AML-193 (cell line): ENCODE measurements around the gene ATAD3A.
"Not testable (repeated sequence)": the region's sequence is repeated elsewhere in the genome, so short reads cannot be mapped to it uniquely, and the experiment has no call there.

Experiments used
- DNase-seq, 2 experiments: peaks; one replicate each; lab custom pipeline; 2025; lab: John Stamatoyannopoulos, UW

The ATAD3A gene

GRCh38 chr1:1511533-1512285 is at the start of gene ATAD3A:
Gene ATAD3A, plus strand, starts transcription at chr1:1512162. Its CDS starts 107 bp downstream, at chr1:1512269.
- peak; percentile 86 to 93 for DNase-seq

DNA sequence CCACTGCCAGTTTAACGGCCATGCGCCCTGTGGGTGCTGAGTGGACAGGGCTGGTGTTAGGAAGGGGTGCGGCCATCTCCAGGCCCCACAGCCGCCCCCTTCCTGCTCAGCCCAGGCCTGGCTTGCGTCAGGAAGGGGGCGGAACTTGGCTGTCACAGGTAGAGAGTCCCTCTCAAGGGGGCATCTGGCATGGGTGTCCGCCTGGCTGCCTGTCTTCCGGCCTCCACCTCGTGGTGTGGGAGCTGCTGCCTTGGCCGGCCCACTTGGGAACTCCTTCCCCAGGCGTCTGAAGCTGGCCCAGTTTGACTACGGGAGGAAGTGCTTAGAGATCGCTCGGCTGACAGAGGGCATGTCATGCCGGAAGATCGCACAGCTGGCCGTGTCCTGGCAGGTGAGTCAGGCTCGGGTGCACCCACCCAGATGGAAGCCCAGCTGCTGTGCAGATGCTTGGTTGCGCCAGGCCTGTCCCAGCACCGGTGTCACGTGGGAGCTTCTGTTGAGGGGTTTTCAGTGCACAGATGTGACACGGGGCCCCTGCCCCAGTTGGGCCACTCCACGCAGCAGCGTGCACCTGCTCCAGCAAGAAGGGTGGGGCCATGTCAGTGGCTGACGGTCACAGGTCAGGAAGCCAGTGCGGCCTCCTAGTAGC is 49.5 kb upstream of the ATAD3A start:
- no peak for DNase-seq

DNA sequence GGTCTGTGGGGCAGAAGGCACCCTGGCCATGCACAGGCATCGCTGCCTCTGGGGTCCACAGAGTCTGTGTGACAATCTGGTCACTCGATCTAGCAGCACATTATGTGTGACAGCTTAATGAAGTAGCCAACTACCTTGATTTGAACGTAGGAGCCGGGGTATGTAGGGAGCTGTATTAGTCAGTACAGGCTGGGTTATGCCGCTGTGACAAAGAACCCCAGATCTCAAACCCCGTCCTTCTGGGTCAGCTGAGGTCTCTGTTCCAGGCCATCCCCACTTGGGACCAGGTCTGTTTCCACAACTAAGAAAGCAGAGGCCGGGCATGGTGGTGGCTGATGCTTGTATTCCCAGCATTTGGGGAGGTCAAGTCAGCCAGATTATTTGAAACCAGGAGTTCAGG is 48.6 kb upstream of the ATAD3A start:
- no peak for DNase-seq

DNA sequence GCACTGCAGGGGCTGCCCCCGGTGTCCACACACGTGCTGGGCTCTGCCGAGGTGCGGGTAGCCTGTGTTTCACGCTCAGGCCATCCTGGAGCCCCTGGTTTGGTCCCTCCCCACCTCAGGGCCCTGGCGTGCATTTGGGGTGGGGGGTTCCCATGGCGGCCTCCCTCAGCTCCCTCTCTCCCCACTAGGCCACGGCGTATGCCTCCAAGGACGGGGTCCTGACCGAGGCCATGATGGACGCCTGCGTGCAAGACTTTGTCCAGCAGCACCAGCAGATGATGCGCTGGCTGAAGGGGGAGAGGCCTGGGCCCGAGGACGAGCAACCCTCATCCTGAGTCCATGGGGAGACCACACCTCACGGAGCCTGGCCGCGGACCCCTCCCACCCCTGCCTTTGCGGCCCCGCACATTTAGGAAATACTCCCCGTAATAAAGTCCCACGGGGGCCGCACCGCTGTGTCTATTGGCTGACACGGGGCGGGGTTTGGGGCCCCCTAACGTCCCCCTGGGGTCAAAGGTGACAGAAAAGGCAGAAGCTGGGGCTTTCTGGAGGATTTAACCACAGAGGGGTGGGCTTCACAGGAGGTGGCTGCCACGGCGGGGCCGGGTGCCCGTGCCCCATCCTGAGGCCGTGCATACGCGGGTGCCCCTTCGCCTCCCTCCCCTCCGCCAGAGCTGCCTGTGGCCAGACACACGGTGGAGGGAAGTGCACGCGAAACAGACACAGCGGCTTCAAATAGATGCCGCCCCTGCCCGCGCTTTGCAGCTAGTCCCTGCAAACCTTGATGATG is 43.6 kb upstream of the ATAD3A start:
- not testable (repeated sequence) for DNase-seq

GRCh38 chr1:1470626-1471388 is 41.2 kb upstream of the ATAD3A start:
- DNase-seq = peak in 1 of 2 experiments; percentile 38

DNA sequence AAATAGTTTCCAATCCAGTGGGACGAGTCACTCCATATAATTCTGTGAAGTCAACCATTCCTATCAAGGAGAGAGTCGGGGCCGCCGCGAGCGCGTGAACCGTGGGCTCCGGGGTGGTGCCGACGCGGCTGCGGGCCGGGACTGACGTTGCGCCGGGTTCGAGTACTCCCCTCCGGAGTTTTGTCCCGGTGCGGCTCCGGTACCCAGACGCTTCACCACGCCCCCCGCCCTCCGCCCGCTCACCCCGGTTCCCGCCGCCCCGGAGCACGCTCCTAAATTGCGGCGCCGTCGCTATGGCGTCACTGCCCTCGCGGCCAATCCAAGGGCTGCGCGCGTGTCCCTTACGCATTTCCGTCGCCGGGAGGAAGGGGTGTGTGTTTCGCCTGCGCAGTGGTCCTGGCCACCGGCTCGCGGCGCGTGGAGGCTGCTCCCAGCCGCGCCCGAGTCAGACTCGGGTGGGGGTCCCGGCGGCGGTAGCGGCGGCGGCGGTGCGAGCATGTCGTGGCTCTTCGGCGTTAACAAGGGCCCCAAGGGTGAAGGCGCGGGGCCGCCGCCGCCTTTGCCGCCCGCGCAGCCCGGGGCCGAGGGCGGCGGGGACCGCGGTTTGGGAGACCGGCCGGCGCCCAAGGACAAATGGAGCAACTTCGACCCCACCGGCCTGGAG is 40.4 kb upstream of the ATAD3A start, which contains the start of gene ATAD3B:
ATAD3B (plus strand) TSS at position 377 of the 664 bp plus-strand sequence; CDS start at position 497, 120 bp downstream.
- peak; percentile 69 to 77 for DNase-seq

- not testable (repeated sequence) for DNase-seq
These were observed 39.7 kb upstream of the ATAD3A start for GRCh38 chr1:1472053-1472876.

GRCh38 chr1:1476011-1476410 is 36.0 kb upstream of the ATAD3A start:
- not testable (repeated sequence) for DNase-seq

- no peak for DNase-seq
These were observed 34.8 kb upstream of the ATAD3A start for GRCh38 chr1:1477206-1477605.

GRCh38 chr1:1479547-1480487 is 32.1 kb upstream of the ATAD3A start:
- no peak for DNase-seq

DNA sequence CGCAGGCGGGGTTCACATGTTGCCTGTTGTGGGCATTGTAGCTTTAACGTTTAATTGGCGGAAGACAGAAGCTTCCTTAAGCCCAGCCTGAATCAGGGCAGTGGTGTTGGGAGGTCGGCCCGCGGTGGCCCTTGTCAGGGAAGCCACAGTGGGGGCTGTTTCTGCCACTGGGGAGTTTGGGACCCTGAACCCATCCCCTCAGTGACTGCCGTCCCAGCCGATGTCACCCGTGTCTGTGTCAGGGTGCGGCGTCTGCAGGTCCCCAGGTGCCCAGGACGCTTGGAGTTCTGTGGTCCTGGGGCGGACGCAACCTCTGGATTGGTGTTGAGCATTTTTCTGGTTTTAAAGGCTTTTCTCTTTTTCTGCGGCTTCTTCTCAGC is 31.5 kb upstream of the ATAD3A start:
- not testable (repeated sequence) for DNase-seq

DNA sequence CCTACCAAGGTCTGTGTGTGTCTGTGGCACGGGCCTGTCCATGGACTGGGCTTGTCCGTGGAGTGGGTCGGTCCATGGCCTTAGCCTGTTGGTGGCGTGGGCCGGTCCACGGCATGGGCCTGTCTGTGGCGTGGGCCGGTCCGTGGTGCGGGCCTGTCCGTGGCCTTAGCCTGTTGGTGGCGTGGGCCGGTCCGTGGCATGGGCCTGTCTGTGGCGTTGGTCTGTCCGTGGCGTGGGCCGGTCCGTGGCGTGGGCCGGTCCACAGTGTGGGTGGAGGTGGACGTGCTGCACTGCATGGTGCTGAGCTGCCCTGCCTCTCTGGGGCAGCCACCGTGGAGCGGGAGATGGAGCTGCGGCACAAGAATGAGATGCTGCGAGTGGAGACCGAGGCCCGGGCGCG is 30.2 kb upstream of the ATAD3A start:
- not testable (repeated sequence) for DNase-seq

GRCh38 chr1:1482856-1483255 is 29.1 kb upstream of the ATAD3A start:
- DNase-seq = no peak

- DNase-seq = no peak
These were observed 28.2 kb upstream of the ATAD3A start for GRCh38 chr1:1483714-1484113.

- not testable (repeated sequence) for DNase-seq
These were observed 26.8 kb upstream of the ATAD3A start for GRCh38 chr1:1484976-1485750.

GRCh38 chr1:1485755-1486317 is 26.1 kb upstream of the ATAD3A start:
- not testable (repeated sequence) for DNase-seq

- DNase-seq = no peak
These were observed 24.3 kb upstream of the ATAD3A start for GRCh38 chr1:1487701-1488100.

GRCh38 chr1:1489231-1489630 is 22.7 kb upstream of the ATAD3A start:
- DNase-seq = no peak
